ENCODE data around the gene OR51T1.
"Not testable (repeated sequence)": the region's sequence is repeated elsewhere in the genome, so short reads cannot be mapped to it uniquely, and the experiment has no call there.

Gene OR51T1, protein sequence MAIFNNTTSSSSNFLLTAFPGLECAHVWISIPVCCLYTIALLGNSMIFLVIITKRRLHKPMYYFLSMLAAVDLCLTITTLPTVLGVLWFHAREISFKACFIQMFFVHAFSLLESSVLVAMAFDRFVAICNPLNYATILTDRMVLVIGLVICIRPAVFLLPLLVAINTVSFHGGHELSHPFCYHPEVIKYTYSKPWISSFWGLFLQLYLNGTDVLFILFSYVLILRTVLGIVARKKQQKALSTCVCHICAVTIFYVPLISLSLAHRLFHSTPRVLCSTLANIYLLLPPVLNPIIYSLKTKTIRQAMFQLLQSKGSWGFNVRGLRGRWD

DNA sequence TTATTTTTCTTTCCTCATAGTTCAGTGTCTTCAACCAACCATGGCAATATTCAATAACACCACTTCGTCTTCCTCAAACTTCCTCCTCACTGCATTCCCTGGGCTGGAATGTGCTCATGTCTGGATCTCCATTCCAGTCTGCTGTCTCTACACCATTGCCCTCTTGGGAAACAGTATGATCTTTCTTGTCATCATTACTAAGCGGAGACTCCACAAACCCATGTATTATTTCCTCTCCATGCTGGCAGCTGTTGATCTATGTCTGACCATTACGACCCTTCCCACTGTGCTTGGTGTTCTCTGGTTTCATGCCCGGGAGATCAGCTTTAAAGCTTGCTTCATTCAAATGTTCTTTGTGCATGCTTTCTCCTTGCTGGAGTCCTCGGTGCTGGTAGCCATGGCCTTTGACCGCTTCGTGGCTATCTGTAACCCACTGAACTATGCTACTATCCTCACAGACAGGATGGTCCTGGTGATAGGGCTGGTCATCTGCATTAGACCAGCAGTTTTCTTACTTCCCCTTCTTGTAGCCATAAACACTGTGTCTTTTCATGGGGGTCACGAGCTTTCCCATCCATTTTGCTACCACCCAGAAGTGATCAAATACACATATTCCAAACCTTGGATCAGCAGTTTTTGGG, at the start of gene OR51T1:
Gene OR51T1, plus strand, starts transcription at position 41 of the 641 bp plus-strand sequence. Its CDS starts 0 bp downstream, at position 41.
- H3K9me3 Mint-ChIP-seq, result no peaks in the 10 kb centered on the region
- ATAC-seq, result no peak
- no peaks in the 10 kb centered on the region for H3K4me1 Mint-ChIP-seq
- H3K36me3 Mint-ChIP-seq (ENCODE audit: low read depth), result no peaks in the 10 kb centered on the region
- no peak for DNase-seq
- H3K27me3 Mint-ChIP-seq, result no peaks in the 10 kb centered on the region
- no peak within 1 kb of the TSS for H3K27ac Mint-ChIP-seq
- H3K4me3 Mint-ChIP-seq, result no peak within 1 kb of the TSS

DNA sequence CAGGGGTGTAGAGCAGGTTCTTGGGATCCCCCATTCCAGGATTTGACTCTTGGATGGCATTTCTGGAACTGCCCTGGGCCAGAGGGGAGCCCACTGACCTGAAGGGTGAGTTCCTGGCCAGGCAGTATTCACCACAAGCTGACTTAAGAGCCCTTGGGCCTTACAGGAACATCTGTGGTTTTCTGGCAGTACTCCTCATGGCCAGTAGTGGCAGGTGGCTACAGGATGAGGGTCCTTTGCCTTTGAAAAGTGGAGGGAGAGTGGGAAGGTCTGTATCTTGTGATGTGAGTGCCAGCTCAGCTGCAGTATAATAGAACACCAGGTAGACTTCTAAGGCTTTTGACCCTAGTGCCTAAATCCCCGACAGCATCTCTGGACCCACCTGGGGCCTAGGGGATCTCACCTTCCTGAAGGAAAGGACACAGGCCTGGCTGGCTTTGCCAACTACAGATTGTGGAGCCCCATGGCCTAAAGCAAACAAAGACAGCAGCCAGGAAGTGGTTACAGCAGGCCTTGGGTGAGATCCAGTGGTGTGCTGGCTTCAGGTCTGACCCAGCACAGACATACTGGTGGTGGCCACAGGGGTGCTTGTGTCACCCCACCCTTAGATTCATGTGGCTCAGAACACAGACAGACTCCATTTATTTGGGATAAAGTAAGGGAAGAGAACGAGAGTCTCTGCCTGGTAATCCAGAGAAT, 41.7 kb upstream of the OR51T1 start:
- H3K4me1 Mint-ChIP-seq, result no peaks in the 10 kb centered on the region
- peaks cover 8% of the 10 kb centered on the region for H3K27me3 Mint-ChIP-seq
- H3K4me3 Mint-ChIP-seq, result no peak overlapping the region
- H3K9me3 Mint-ChIP-seq, result no peaks in the 10 kb centered on the region
- no peaks in the 10 kb centered on the region for H3K36me3 Mint-ChIP-seq (ENCODE audit: low read depth)
- no peak for ATAC-seq
- no peak overlapping the region for H3K27ac Mint-ChIP-seq
- no peak for DNase-seq

DNA sequence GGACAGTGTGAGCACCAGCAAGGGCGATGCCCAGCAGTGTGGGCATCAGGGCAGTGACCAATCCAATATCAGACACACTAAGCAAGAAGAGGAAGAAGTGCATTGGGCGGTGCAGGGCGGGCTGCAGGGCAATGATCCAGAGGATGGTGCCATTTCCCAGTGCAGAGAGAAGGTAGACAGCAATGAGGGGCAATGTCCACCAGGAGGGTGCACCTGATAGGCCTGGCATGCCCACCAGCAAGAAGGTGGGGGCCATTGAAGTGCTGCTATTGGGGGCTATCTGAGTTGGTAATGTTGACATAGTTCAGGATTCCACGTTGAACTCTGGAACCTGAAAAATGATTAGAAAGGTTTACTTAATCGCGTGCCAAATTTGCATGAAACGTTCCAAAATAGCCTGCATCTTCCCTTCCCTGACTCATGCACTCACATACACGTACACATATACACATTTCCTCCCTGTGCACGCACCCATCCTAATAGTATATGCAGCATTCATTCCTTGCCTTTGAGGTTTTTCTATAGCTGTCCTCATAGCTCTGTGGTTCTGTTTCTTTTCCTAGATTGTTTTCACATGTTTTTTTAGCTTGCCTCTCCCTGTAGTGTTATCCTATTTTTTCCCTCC, 32.7 kb upstream of the OR51T1 start, which contains the start of gene OR51S1:
Gene OR51S1, minus strand, starts transcription at position 301 of the 625 bp plus-strand sequence. Its CDS starts 0 bp downstream, at position 301.
- Mint-ChIP-seq H3K36me3 (ENCODE audit: low read depth) (no peaks in the 10 kb centered on the region), H3K4me3 (no peak within 1 kb of the TSS), H3K9me3 (no peaks in the 10 kb centered on the region), H3K27me3 (peaks cover 9% of the 10 kb centered on the region), H3K4me1 (no peaks in the 10 kb centered on the region), H3K27ac (no peak within 1 kb of the TSS)
- DNase-seq (no peak), ATAC-seq (no peak)

DNA sequence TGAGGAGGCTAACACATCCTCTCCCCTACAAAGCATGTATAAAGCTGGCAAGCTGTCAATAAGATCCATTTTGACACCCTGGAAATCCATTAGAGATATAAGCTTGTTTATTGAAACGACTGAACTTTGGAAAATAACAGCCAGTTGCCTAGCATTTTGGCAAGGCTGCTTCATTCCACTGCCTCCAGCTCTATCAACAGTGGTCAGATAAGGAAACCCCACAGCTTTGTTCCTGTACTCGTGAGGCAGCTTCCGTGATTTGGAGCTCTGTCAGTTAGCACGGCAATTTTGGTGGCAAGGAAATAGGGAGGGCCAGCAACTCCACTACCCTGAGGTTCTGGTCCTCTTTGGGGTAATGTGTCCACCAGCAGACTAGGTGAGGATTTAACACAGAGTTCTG, 30.7 kb upstream of the OR51T1 start:
- no peak overlapping the region for H3K27ac Mint-ChIP-seq
- ATAC-seq (no peak), DNase-seq (no peak)
- no peaks in the 10 kb centered on the region for H3K9me3 Mint-ChIP-seq
- H3K4me3 Mint-ChIP-seq, result no peak overlapping the region
- no peaks in the 10 kb centered on the region for H3K36me3 Mint-ChIP-seq (ENCODE audit: low read depth)
- peaks cover 7% of the 10 kb centered on the region for H3K27me3 Mint-ChIP-seq
- H3K4me1 Mint-ChIP-seq, result no peaks in the 10 kb centered on the region

DNA sequence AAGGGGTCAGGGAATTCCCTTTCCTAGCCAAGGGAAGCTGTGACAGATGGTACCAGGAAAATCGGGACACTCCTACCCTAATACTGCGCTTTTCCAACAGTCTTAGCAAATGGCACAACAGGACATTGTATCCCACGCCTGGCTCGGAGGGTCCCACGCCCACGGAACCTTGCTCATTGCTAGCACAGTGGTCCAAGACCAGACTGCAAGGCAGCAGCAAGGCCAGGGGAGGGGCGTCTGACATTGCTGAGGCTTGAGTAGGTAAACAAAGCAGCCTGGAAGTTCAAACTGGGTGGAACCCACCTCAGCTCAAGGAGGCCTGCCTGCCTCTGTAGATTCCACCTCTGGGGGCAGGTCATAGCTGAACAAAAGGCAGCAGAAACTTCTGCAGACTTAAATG, 27.4 kb upstream of the OR51T1 start:
- not testable (repeated sequence) for H3K27me3 Mint-ChIP-seq; DNase-seq; H3K36me3 Mint-ChIP-seq (ENCODE audit: low read depth); ATAC-seq; H3K9me3 Mint-ChIP-seq; H3K27ac Mint-ChIP-seq; H3K4me1 Mint-ChIP-seq; H3K4me3 Mint-ChIP-seq

DNA sequence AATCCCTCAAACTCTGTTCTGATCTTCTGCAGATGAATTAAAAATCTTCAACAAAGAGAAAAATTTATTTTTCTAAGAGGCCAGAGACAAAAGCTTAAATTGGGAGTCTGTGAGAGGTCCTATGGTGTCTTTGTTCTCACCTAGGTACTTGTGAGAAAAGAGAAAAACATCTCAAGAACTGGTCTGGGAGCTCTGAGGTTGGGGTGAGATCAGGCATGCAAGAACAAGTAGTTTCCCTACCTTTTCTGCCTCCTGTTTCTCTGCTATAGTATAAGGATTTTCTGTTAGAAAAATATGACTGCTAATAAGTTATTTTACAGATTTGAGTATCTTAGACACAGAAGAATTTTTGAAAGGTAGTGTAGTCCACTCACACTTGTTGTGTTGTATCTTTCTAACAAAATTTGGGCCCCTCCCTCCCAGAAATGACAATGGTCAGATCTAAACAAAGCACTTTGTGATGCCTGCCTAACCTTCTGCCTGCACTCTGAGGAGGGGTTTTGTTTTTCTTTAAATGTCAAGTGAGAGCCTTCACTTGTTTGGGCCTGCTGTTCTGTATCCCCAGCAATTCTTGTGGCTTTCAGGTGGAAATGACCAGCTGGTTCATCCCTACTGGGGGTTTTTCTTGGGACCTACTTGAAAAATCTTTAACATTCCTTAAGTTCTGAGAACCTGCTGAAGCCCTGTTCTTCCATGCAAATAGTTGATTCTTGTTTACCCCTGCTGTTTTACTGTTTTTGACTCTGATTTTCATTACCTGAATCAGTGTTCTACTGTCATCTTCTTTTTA, 19.1 kb upstream of the OR51T1 start:
- Mint-ChIP-seq H3K27ac (no peak overlapping the region), H3K4me3 (no peak overlapping the region), H3K4me1 (no peaks in the 10 kb centered on the region), H3K27me3 (peaks cover 2% of the 10 kb centered on the region), H3K36me3 (ENCODE audit: low read depth) (no peaks in the 10 kb centered on the region), H3K9me3 (peaks cover 3% of the 10 kb centered on the region)
- DNase-seq (no peak), ATAC-seq (no peak)

DNA sequence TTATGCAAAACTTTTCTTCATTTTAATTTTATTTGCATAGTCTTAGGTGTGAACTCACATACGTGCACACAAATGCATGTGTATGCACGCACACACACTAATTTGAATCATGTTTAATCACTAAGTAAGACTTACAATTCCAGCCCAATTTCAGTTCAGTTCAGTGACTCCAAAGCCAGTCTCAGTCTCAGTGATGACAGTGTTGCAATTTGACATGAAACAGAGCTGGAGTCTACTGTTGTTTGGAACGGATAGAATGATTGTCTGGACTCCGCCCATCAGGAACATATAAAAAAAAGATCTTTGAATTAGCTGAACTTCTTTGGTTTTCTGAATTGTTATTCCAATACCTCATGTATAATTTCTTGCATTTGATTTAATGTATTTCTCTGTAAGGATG, 17.8 kb upstream of the OR51T1 start:
- no peak overlapping the region for H3K27ac Mint-ChIP-seq
- no peaks in the 10 kb centered on the region for H3K36me3 Mint-ChIP-seq (ENCODE audit: low read depth)
- H3K9me3 Mint-ChIP-seq, result peaks cover 3% of the 10 kb centered on the region
- H3K4me3 Mint-ChIP-seq, result no peak overlapping the region
- ATAC-seq (no peak), DNase-seq (no peak)
- H3K27me3 Mint-ChIP-seq, result peaks cover 2% of the 10 kb centered on the region
- H3K4me1 Mint-ChIP-seq, result no peaks in the 10 kb centered on the region

DNA sequence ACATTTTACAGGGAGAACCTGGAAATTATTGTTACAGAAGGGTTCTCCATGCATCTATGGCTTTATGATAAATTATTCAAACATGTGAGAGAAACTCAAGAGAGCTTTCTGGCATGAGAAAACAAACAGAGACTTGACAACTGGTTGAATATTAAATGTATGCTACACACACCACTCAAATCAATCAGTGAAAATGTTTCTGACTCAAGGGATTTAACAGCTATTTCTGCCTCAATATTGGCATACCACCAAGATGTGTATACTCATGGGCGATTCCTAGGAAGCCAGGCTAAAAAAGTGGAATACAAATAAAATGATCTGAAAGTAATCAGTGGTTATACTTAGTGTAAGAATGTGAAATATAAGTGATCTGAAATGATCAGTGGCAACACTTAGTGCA, 15.8 kb upstream of the OR51T1 start:
- Mint-ChIP-seq H3K27ac (no peak overlapping the region), H3K27me3 (peaks cover 2% of the 10 kb centered on the region), H3K9me3 (peaks cover 3% of the 10 kb centered on the region), H3K36me3 (ENCODE audit: low read depth) (no peaks in the 10 kb centered on the region), H3K4me1 (no peaks in the 10 kb centered on the region), H3K4me3 (no peak overlapping the region)
- DNase-seq, result no peak
- no peak for ATAC-seq

DNA sequence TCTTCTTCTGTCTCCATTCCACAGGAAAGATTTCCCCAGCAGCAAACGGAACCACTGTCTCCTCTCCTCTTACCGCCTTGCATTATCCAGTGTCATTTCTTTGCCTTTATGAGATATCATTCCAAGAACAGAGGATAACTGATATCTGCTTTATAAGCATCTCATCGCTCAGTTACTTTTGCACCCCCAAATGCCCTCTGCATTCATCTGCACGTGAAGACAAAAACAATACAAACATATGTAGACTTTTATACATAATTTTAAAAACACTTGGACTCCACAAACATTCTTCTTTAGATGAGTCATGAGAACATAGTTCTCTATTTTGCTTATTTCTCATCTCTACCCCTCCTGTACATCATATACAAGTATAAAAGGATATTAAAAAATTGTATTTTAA, 512 bp upstream of the OR51T1 start:
- Mint-ChIP-seq H3K9me3 (no peaks in the 10 kb centered on the region), H3K27ac (no peak overlapping the region), H3K27me3 (no peaks in the 10 kb centered on the region), H3K36me3 (ENCODE audit: low read depth) (no peaks in the 10 kb centered on the region), H3K4me3 (no peak overlapping the region), H3K4me1 (no peaks in the 10 kb centered on the region)
- ATAC-seq (no peak), DNase-seq (no peak)

DNA sequence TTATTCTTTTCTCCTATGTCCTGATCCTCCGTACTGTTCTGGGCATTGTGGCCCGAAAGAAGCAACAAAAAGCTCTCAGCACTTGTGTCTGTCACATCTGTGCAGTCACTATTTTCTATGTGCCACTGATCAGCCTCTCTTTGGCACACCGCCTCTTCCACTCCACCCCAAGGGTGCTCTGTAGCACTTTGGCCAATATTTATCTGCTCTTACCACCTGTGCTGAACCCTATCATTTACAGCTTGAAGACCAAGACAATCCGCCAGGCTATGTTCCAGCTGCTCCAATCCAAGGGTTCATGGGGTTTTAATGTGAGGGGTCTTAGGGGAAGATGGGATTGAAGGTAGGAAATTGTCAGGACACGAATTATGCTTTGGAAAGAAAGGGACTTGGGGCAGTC, 843 bp downstream of the OR51T1 start:
- Mint-ChIP-seq H3K9me3 (no peaks in the 10 kb centered on the region), H3K27ac (no peak overlapping the region), H3K4me3 (no peak overlapping the region), H3K36me3 (ENCODE audit: low read depth) (no peaks in the 10 kb centered on the region), H3K4me1 (no peaks in the 10 kb centered on the region), H3K27me3 (no peaks in the 10 kb centered on the region)
- ATAC-seq, result no peak
- no peak for DNase-seq

DNA sequence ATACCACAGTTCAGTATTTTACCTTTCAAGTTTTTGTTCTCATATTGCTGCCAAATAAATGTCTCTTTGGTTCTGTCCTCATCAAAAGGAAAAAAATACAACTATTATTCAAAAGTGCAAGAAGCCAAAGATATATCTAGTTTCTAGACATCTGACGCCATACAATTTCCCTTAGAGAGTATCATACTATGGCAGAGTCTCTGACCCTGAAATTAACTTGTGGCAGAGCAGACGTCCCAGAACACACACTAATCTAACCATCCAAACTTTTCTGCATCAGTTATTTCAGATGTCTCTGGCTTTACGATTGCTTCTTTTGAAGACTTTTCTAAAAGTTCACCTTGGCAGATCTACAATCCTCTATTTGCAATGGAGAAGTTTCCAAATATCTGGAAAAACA, 2.7 kb downstream of the OR51T1 start:
- DNase-seq, result no peak
- no peaks in the 10 kb centered on the region for H3K27me3 Mint-ChIP-seq
- no peak overlapping the region for H3K4me3 Mint-ChIP-seq
- H3K9me3 Mint-ChIP-seq, result no peaks in the 10 kb centered on the region
- H3K4me1 Mint-ChIP-seq, result no peaks in the 10 kb centered on the region
- ATAC-seq, result no peak
- no peaks in the 10 kb centered on the region for H3K36me3 Mint-ChIP-seq (ENCODE audit: low read depth)
- no peak overlapping the region for H3K27ac Mint-ChIP-seq

DNA sequence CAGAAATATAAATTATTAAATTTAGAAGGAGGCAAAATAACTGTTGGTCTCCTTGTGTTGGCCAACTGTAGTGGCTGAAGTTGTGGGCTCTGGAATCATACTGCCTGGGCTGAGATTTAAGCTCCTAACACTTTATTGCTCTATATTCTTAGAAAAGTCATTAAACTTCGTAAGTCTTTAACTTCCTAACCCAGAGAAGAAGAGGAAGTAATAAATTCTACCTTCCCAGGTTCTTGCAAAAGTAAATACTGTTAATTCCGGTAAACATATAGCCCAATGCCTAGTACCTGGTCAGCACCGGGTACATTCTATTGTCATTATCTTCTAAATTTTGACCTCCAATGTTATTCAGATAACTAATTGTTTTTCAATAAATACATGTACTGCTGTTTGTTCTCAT, 4.5 kb downstream of the OR51T1 start:
- Mint-ChIP-seq H3K27ac (no peak overlapping the region), H3K9me3 (no peaks in the 10 kb centered on the region), H3K4me3 (no peak overlapping the region), H3K27me3 (peaks cover 2% of the 10 kb centered on the region), H3K4me1 (no peaks in the 10 kb centered on the region), H3K36me3 (ENCODE audit: low read depth) (no peaks in the 10 kb centered on the region)
- ATAC-seq (no peak), DNase-seq (no peak)

DNA sequence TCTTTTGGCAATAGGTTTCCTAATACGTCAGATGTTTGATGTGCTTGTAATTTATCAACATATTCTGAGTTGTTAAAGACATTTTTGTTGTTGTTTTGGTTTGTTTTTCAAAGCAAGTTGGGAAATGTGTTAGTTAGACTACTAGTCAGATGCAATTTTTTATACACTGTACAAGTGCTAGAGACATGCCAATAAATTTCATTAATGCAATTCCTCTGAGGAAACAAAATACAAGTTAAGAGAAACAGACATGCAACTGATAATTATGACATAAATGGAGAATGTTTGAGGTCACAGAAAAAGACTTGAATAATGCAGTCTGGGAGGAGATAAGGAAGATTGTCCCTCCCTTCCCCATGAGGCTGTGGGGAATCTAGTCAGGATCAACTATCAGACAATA, 5.9 kb downstream of the OR51T1 start:
- no peaks in the 10 kb centered on the region for H3K36me3 Mint-ChIP-seq (ENCODE audit: low read depth)
- H3K27me3 Mint-ChIP-seq, result peaks cover 2% of the 10 kb centered on the region
- no peak overlapping the region for H3K4me3 Mint-ChIP-seq
- H3K4me1 Mint-ChIP-seq, result no peaks in the 10 kb centered on the region
- H3K9me3 Mint-ChIP-seq, result no peaks in the 10 kb centered on the region
- no peak for ATAC-seq
- no peak overlapping the region for H3K27ac Mint-ChIP-seq
- DNase-seq, result no peak

DNA sequence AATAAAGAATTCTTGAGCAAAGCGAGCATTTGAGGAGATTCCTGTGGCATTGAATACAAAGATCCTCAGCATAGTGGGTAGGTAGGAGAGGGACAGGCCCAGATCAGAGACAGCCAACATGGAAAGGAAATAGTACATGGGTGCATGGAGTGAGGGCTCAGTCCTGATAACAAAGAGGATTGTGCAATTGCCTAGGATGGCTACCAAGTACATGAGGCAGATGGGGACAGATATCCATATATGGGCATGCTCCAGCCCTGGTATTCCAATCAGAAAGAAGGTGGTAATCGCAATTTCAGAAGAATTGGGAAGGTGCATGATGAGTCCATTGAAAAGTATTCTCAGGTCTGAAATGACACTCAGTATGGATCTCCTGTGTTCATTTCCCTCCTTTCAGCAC, 8.6 kb downstream of the OR51T1 start:
- no peaks in the 10 kb centered on the region for H3K36me3 Mint-ChIP-seq (ENCODE audit: low read depth)
- no peaks in the 10 kb centered on the region for H3K9me3 Mint-ChIP-seq
- H3K4me3 Mint-ChIP-seq, result no peak overlapping the region
- DNase-seq, result no peak
- H3K27me3 Mint-ChIP-seq, result peaks cover 2% of the 10 kb centered on the region
- H3K4me1 Mint-ChIP-seq, result no peaks in the 10 kb centered on the region
- no peak for ATAC-seq
- no peak overlapping the region for H3K27ac Mint-ChIP-seq
